Heart right ventricle (tissue), 16 donors: ENCODE measurements around the gene INCENP. TPM values are rescaled to one million over a fixed set of nuclear protein-coding genes. Genes with fewer than 3 reads are reported as not detected.

Source experiments
- ATAC-seq, 8 donors: fragments of 200-7000 bp; cut with Tn5 transposase; one replicate each; pipeline ENCODE4 v1.9.1; 2020; ENCODE audit warnings: mild to moderate bottlenecking in 8 of 8, moderate library complexity in 8 of 8, moderate number of reproducible peaks in 1 of 8
- DNase-seq, 2 donors: peaks; one replicate each; pipeline ENCODE4 v3.0.0-alpha.2; 2020
- H3K27ac ChIP-seq, 10 donors: fragments of 200-600 bp; sonication (generic) in 2 of 10; one replicate each; pipeline versions ENCODE4 v1.5.0 to v1.8.0; 2020 to 2022; ENCODE audit warnings: mild to moderate bottlenecking in 3 of 10
- H3K27me3 ChIP-seq, 7 donors: fragments of 200-600 bp; one replicate each; pipeline ENCODE4 v1.8.0; 2021 to 2022; ENCODE audit warnings: mild to moderate bottlenecking in 2 of 7
- H3K36me3 ChIP-seq, 9 donors: fragments of 200-600 bp; sonication (generic) in 1 of 9; one replicate each; pipeline versions ENCODE4 v1.5.0 to v1.8.0; 2020 to 2022; ENCODE audit warnings: mild to moderate bottlenecking in 2 of 9
- H3K4me1 ChIP-seq, 9 donors: fragments of 200-600 bp; sonication (generic) in 1 of 9; one replicate each; pipeline versions ENCODE4 v1.5.0 to v1.8.0; 2020 to 2022; ENCODE audit warnings: mild to moderate bottlenecking in 4 of 9
- H3K4me3 ChIP-seq, 10 donors: fragments of 200-600 bp; sonication (generic) in 2 of 10; one replicate each; pipeline versions ENCODE4 v1.5.0 to v1.8.0; 2020 to 2022; ENCODE audit warnings: mild to moderate bottlenecking in 7 of 10, moderate library complexity in 2 of 10
- H3K9me3 ChIP-seq, 11 donors: fragments of 200-600 bp in 10 of 11; sonication (generic) in 2 of 11; one replicate each; pipeline versions ENCODE4 v1.5.0 to v1.8.0; 2013 to 2022; ENCODE audit warnings: mild to moderate bottlenecking in 2 of 11, control low read depth in 1 of 11, moderate library complexity in 1 of 11
- WGBS, 2 donors: extraction: QIAGEN DNeasy Blood & Tissue Kit; methylation state at CpG; one replicate each; pipeline ENCODE4 v1.1.7; 2013; ENCODE audit warnings: inconsistent platforms in 1 of 2; 5-methylcytosine and 5-hydroxymethylcytosine counted together
- intact Hi-C, 10 donors: fragments of 100-400 bp; cut with DNase I; formaldehyde crosslinking; loops; one replicate each; pipeline versions ENCODE4 v1.11.1 to v1.14.2; 2022
- polyA plus RNA-seq, 2 donors: library from polyadenylated mRNA; stranded (reverse); fragments of 200-250 nt; gene quantifications; one replicate each; pipeline ENCODE4 v1.2.3, GENCODE V29; 2013
- total RNA-seq, 10 donors: library from RNA; stranded (reverse); fragmentation: NEBNext Ultra II Directional in 3 of 10; extraction: Animal tissue kit (Norgen Biotek cat#: 25700) in 3 of 10; gene quantifications; one replicate each; pipeline versions ENCODE4 v1.2.1 to v1.2.4, GENCODE V29; 2021 to 2023
- TF ChIP-seq, protein P1 (sequence below), 9 donors: fragments of 200-600 bp; sonication (generic) in 2 of 9; IDR thresholded peaks; one replicate each; pipeline versions ENCODE4 v1.5.0 to v1.8.0; 2021 to 2022; ENCODE audit warnings: antibody characterized with exemption in 9 of 9, mild to moderate bottlenecking in 5 of 9, moderate library complexity in 1 of 9
- donor health status: Arrhythmogenic right ventricular cardiomyopathy.
- donor health status: ischemic (EF 13 %, LVEDD 7.1; RV severe dilation, severe dysfunction).
- donor health status: healthy with polysubstance abuse.
- donor health status: DM: no; HTN: yes; CAD: no.
- donor health status: DM: no; HTN: no; CAD: no.
- donor health status: ischemic (EF 25% LVEDD 6.9; RV normal size, moderate dysfunction).
- donor health status: ischemic (EF 25% LVEDD 5.7; RV mildly dilated, moderate dysfunction).
- donor health status: healthy.
- donor health status: DM: yes; HTN: yes; CAD: no.
- donor health status: Ischemic cardiomyopathy.
- donor health status: ischemic (EF 35%, LVEDD 5.7; RV mildly dilated, moderate dysfunction).
- donor health status: nonischemic (EF 11% LVEDD 7.7; RV severe dilation, severe dysfunction).
- donor health status: DM: yes; HTN: yes; CAD: no.
- donor health status: PGD.
- donor health status: ischemic (EF 29% LVEDD 5.4; RV normal size, mild dysfunction).
- donor health status: nonischemic (EF 23%, LVEDD 6.1; RV moderate dilation, normal function).

The INCENP gene
- total and polyA plus RNA-seq, 12 donors: 2.1 to 20.0 (median 12.3) TPM

- DNase-seq (peak in 1 of 2 donors; percentile 57), ATAC-seq (peak in 3 of 8 donors; percentile 28 to 36 (median 32))
- WGBS, 2 donors: 40 to 41% methylated on average over 14 of the region's 14 CpGs
- Histone ChIP-seq H3K36me3 (no peaks in the 10 kb centered on the region), H3K4me1 (peaks cover 13 to 48% (median 28%) of the 10 kb centered on the region in 9 donors), H3K27ac (peak overlapping the region in 4 of 10 donors; percentile 31 to 59 (median 42)), H3K4me3 (no peak overlapping the region), H3K27me3 (no peaks in the 10 kb centered on the region), H3K9me3 (no peaks in the 10 kb centered on the region)
- TF ChIP-seq, protein P1, sequence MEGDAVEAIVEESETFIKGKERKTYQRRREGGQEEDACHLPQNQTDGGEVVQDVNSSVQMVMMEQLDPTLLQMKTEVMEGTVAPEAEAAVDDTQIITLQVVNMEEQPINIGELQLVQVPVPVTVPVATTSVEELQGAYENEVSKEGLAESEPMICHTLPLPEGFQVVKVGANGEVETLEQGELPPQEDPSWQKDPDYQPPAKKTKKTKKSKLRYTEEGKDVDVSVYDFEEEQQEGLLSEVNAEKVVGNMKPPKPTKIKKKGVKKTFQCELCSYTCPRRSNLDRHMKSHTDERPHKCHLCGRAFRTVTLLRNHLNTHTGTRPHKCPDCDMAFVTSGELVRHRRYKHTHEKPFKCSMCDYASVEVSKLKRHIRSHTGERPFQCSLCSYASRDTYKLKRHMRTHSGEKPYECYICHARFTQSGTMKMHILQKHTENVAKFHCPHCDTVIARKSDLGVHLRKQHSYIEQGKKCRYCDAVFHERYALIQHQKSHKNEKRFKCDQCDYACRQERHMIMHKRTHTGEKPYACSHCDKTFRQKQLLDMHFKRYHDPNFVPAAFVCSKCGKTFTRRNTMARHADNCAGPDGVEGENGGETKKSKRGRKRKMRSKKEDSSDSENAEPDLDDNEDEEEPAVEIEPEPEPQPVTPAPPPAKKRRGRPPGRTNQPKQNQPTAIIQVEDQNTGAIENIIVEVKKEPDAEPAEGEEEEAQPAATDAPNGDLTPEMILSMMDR (IDR thresholded peaks at IDR 0.05): peak; percentile 81 to 91 (median 88)
- intact Hi-C loops: loop anchor here in 8 of 10 donors (1.0 to 5.0 kb wide), 13 partner anchors 209 to 361 kb away; partner anchors contain the start of genes MYRF (in 2 of the 8) and FADS3 (in 1 of the 8)
Observed at GRCh38 chr11:62108017-62108750, 15.6 kb upstream of the INCENP start.

DNA sequence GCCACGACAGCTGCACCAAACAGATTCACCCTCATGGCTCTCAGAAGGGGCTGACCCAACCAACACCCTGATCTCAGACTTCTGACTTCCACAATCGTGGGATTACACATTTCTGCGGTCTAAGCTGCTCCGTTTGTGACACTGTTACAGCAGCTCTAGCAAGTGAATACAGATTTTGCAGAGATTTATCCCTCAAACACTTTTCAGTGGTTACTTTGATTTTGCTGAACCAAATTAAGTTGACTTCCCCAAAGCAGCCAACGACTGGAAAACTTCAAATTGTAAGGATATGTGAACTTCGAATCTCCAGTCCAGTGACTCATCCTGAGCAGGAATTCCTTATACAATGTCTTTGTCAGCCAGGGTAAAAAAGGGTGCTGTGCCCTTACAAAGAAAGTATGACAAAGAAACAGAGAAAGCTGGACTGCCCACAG, 14.8 kb upstream of the INCENP start:
- TF ChIP-seq, protein P1 (IDR thresholded peaks at IDR 0.05): no peak
- 69 to 79% methylated on average over 6 of the region's 6 CpGs for WGBS, 2 donors

DNA sequence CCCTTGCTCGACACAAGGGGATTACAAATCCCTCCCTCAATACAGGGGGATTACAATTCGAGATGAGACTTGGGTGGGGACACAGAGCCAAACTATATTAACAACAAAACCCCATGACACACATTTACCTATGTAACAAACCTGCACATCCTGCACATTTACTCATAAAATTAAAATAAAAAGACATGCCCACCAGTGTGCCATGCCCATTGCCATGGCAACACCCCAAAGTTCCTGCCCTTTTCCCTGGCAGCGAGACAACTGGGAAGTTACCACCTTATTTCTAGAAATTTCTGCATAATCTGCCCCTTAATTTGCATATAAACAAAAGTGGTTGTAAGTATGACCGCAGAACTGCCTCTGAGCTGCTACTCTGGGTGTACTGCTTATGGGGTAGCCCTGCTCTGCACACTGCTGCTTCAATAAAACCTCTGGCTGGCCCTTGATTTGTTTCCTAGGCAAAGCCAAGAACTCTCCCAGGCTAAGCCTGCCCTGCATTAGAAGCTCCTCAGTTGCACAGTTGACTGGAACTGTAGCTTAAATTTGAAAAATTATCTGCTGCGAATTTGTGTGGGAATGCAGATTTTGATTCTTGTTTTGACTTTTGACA, 8.6 kb upstream of the INCENP start:
- Histone ChIP-seq H3K27ac (no peak overlapping the region), H3K27me3 (no peaks in the 10 kb centered on the region), H3K36me3 (no peaks in the 10 kb centered on the region), H3K4me3 (no peak overlapping the region), H3K4me1 (peaks cover 0 to 12% (median 4%) of the 10 kb centered on the region in 9 donors), H3K9me3 (peaks cover 0 to 11% (median 4%) of the 10 kb centered on the region in 11 donors)
- TF ChIP-seq, protein P1 (IDR thresholded peaks at IDR 0.05): no peak
- no peak for DNase-seq
- intact Hi-C loops: no loop called here
- 76% methylated on average over 5 of the region's 5 CpGs for WGBS, 2 donors
- ATAC-seq: no peak

More for the DNA sequence above, 14.8 kb upstream of the INCENP start:
- Histone ChIP-seq H3K36me3 (no peaks in the 10 kb centered on the region), H3K27ac (no peak overlapping the region), H3K4me3 (no peak overlapping the region), H3K27me3 (no peaks in the 10 kb centered on the region), H3K4me1 (peaks cover 13 to 48% (median 28%) of the 10 kb centered on the region in 9 donors), H3K9me3 (no peaks in the 10 kb centered on the region)
- DNase-seq (no peak), ATAC-seq (no peak)
- intact Hi-C loops: loop anchor here in 8 of 10 donors (1.0 to 5.0 kb wide), 13 partner anchors 210 to 362 kb away; partner anchors contain the start of genes MYRF (in 2 of the 8) and FADS3 (in 1 of the 8)

DNA sequence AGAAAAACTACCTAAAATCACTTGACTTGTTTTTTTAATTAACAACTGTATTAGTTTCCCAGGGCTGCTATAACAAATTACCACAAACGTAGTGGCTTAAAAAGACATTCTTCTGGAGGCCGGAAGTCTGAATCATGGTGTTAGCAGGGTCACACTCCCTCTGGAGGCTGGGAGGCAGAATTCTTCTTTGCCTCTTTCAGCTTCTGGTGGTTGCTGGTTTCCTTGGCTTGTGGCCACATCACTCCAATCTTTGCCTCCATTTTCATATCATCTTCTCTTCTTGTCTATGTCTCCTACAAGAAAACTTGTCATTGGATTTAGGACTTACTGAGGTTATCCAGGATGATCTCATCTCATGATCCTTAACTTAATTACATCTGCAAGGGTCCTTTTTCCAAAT, 7.4 kb upstream of the INCENP start:
- no peak overlapping the region for H3K4me3 ChIP-seq

More for the DNA sequence above, 7.4 kb upstream of the INCENP start:
- Histone ChIP-seq H3K27ac (no peak overlapping the region), H3K4me1 (peaks cover 0 to 12% (median 4%) of the 10 kb centered on the region in 9 donors), H3K27me3 (no peaks in the 10 kb centered on the region), H3K9me3 (peaks cover 0 to 11% (median 4%) of the 10 kb centered on the region in 11 donors), H3K36me3 (no peaks in the 10 kb centered on the region)
- no peak for ATAC-seq
- 41 to 54% methylated on average over 2 of the region's 2 CpGs for WGBS, 2 donors
- DNase-seq: no peak
- TF ChIP-seq, protein P1 (IDR thresholded peaks at IDR 0.05): no peak
- intact Hi-C loops: no loop called here
